Epidermal melanocyte (primary cell): ENCODE results near the gene BUD13.
"Not testable (repeated sequence)": the region's sequence is repeated elsewhere in the genome, so short reads cannot be mapped to it uniquely, and the experiment has no call there.

Experiments
- DNase-seq: peaks from one replicate; pipeline ENCODE4 v3.0.0; 2011; ENCODE audit warnings: low spot score; ENCODE audit not compliant: insufficient read length

BUD13 gene

GRCh38 chr11:116772443-116773202 is at the start of gene BUD13:
Gene BUD13 (minus strand): TSS chr11:116772987. CDS start chr11:116772964, 23 bp downstream.
- DNase-seq = peak; percentile 76

GRCh38 chr11:116822575-116822974 is 49.8 kb upstream of the BUD13 start:
- no peak for DNase-seq

- DNase-seq = no peak
Observed at GRCh38 chr11:116821050-116821918, 48.5 kb upstream of the BUD13 start.

GRCh38 chr11:116819049-116819448 is 46.3 kb upstream of the BUD13 start:
- no peak for DNase-seq

GRCh38 chr11:116814502-116814901 is 41.7 kb upstream of the BUD13 start:
- no peak for DNase-seq

- DNase-seq = no peak
Observed at GRCh38 chr11:116813781-116814471, 41.1 kb upstream of the BUD13 start.

GRCh38 chr11:116813170-116813569 is 40.4 kb upstream of the BUD13 start:
- no peak for DNase-seq

GRCh38 chr11:116812109-116812508 is 39.3 kb upstream of the BUD13 start:
- DNase-seq = no peak

- no peak for DNase-seq
Observed at GRCh38 chr11:116811194-116811593, 38.4 kb upstream of the BUD13 start.

- no peak for DNase-seq
Observed at GRCh38 chr11:116808262-116809175, 35.7 kb upstream of the BUD13 start.

GRCh38 chr11:116807601-116808261 is 34.9 kb upstream of the BUD13 start:
- DNase-seq = no peak

- no peak for DNase-seq
Observed at GRCh38 chr11:116804001-116804400, 31.2 kb upstream of the BUD13 start.

GRCh38 chr11:116801662-116802061 is 28.9 kb upstream of the BUD13 start:
- not testable (repeated sequence) for DNase-seq

- DNase-seq = no peak
Observed at GRCh38 chr11:116800610-116801009, 27.8 kb upstream of the BUD13 start.

- DNase-seq = no peak
Observed at GRCh38 chr11:116798368-116798767, 25.6 kb upstream of the BUD13 start.

GRCh38 chr11:116797816-116798215 is 25.0 kb upstream of the BUD13 start:
- DNase-seq = no peak

- no peak for DNase-seq
Observed at GRCh38 chr11:116796548-116796947, 23.8 kb upstream of the BUD13 start.

GRCh38 chr11:116794851-116795250 is 22.1 kb upstream of the BUD13 start:
- DNase-seq = no peak

GRCh38 chr11:116793772-116794097 is 20.9 kb upstream of the BUD13 start:
- no peak for DNase-seq
